ENCODE results near the gene GAN. TPM values are rescaled to one million over a fixed set of nuclear protein-coding genes. Genes with fewer than 3 reads are reported as not detected.
A peak's percentile ranks its signal among the peaks of the same experiment; 100 is the strongest.

The GAN gene
- total and polyA plus RNA-seq, 3 donors from 2014 or later, result 2.4 to 10.9 (median 10.7) TPM

- Histone ChIP-seq H3K9me3 (no peaks in the 10 kb centered on the region), H3K4me3 (no peak overlapping the region), H3K4me1 (peaks cover 7% of the 10 kb centered on the region), H3K27ac (no peak overlapping the region), H3K27me3 (no peaks in the 10 kb centered on the region), H3K36me3 (ENCODE audit: low read depth, missing control alignments) (no peaks in the 10 kb centered on the region)
- TF ChIP-seq POLR2A (IDR thresholded peaks at IDR 0.05), result no peak
- no peak for TF ChIP-seq CTCF (IDR thresholded peaks at IDR 0.05)
- no peak for DNase-seq
- intact Hi-C loops (cut with DNase I; ENCODE audit: low total_unique reads), result no loop called here
Measured at GRCh38 chr16:81311762-81312161, 3.0 kb upstream of the GAN start.

GRCh38 chr16:81313701-81314602 is 810 bp upstream of the GAN start:
- Histone ChIP-seq H3K4me3 (peak overlapping the region; percentile 71 to 90), H3K27me3 (no peaks in the 10 kb centered on the region), H3K4me1 (peaks cover 7% of the 10 kb centered on the region), H3K36me3 (ENCODE audit: low read depth, missing control alignments) (no peaks in the 10 kb centered on the region), H3K27ac (peak overlapping the region; percentile 12 to 88), H3K9me3 (no peaks in the 10 kb centered on the region)
- WGBS, 2 donors, result 2 to 3% methylated on average over 16 of the region's 16 CpGs
- intact Hi-C loops (cut with DNase I; ENCODE audit: low total_unique reads), result no loop called here
- no peak for TF ChIP-seq CTCF (IDR thresholded peaks at IDR 0.05)
- no peak for TF ChIP-seq POLR2A (IDR thresholded peaks at IDR 0.05)
- no peak for DNase-seq

- no peaks in the 10 kb centered on the region for H3K27me3 ChIP-seq
- WGBS, 2 donors, result 1 to 2% methylated on average over 11 to 73 of the region's 88 CpGs
- H3K36me3 ChIP-seq (ENCODE audit: low read depth, missing control alignments), result no peaks in the 10 kb centered on the region
- peak; percentile 71 for DNase-seq
- TF ChIP-seq POLR2A (IDR thresholded peaks at IDR 0.05) (no peak), CTCF (IDR thresholded peaks at IDR 0.05) (no peak)
- H3K9me3 ChIP-seq, result no peaks in the 10 kb centered on the region
- peak overlapping the region; percentile 71 to 90 for H3K4me3 ChIP-seq
- intact Hi-C loops (cut with DNase I; ENCODE audit: low total_unique reads), result no loop called here
- peaks cover 7% of the 10 kb centered on the region for H3K4me1 ChIP-seq
- H3K27ac ChIP-seq, result peak overlapping the region; percentile 28 to 88
Measured at GRCh38 chr16:81315271-81316175, 761 bp downstream of the GAN start.

GRCh38 chr16:81316176-81316496 is 1.4 kb downstream of the GAN start:
- peak overlapping the region in 1 of 2 donors; percentile 71 for H3K4me3 ChIP-seq
- DNase-seq, result no peak
- intact Hi-C loops (cut with DNase I; ENCODE audit: low total_unique reads), result no loop called here
- TF ChIP-seq POLR2A (IDR thresholded peaks at IDR 0.05) (no peak), CTCF (IDR thresholded peaks at IDR 0.05) (no peak)
- no peaks in the 10 kb centered on the region for H3K27me3 ChIP-seq
- no peaks in the 10 kb centered on the region for H3K9me3 ChIP-seq
- H3K27ac ChIP-seq, result no peak overlapping the region
- WGBS, 2 donors, result 61 to 71% methylated on average over 5 of the region's 5 CpGs
- peaks cover 7% of the 10 kb centered on the region for H3K4me1 ChIP-seq
- H3K36me3 ChIP-seq (ENCODE audit: low read depth, missing control alignments), result no peaks in the 10 kb centered on the region

All from testis (tissue), 3 donors.